Peyer's patch (tissue), 4 donors: Measurements from ENCODE around the gene OGT. TPM values are rescaled to one million over a fixed set of nuclear protein-coding genes. Genes with fewer than 3 reads are reported as not detected.
A peak's percentile ranks its signal among the peaks of the same experiment; 100 is the strongest.
"Not testable (repeated sequence)": the region's sequence is repeated elsewhere in the genome, so short reads cannot be mapped to it uniquely, and the experiment has no call there.

Experiments used
- DNase-seq, 3 donors: peaks; one replicate each; pipeline ENCODE4 v3.0.0-alpha.2; 2017 to 2019
- H3K27ac ChIP-seq, 4 donors: fragments of 200-600 bp; sonication (generic); one replicate each; pipeline ENCODE4 v1.5.1; 2016 to 2019
- H3K27me3 ChIP-seq, 2 donors: fragments of 200-600 bp; sonication (generic); one replicate each; pipeline ENCODE4 v1.5.1; 2019
- H3K36me3 ChIP-seq, 3 donors: fragments of 200-600 bp; sonication (generic); one replicate each; pipeline ENCODE4 v1.5.1; 2016 to 2019
- H3K4me1 ChIP-seq, 4 donors: fragments of 200-600 bp; sonication (generic); one replicate each; pipeline ENCODE4 v1.5.1; 2016 to 2019
- H3K4me3 ChIP-seq, 4 donors: fragments of 200-600 bp; sonication (generic); 1 replicate in 3 of 4; 2 replicates in 1 of 4; pipeline ENCODE4 v1.5.1; 2016 to 2019; ENCODE audit warnings: mild to moderate bottlenecking in 1 of 4
- H3K9me3 ChIP-seq, 4 donors: fragments of 200-600 bp; sonication (generic); one replicate each; pipeline ENCODE4 v1.5.1; 2016 to 2019; ENCODE audit warnings: mild to moderate bottlenecking in 1 of 4
- POLR2A ChIP-seq, 2 donors: fragments of 450-650 bp; IDR thresholded peaks; one replicate each; pipeline ENCODE4 v1.5.1; 2017; ENCODE audit warnings: antibody characterized with exemption in 2 of 2, mild to moderate bottlenecking in 2 of 2, moderate library complexity in 2 of 2
- total RNA-seq, 4 donors: library from RNA; depleted of rRNA; stranded (reverse); fragments of >200 nt; gene quantifications; one replicate each; pipeline ENCODE4 v1.1.0, GENCODE V29; 2016
- TF ChIP-seq, protein P1 (sequence below), 6 experiments: fragments of 450-650 bp in 4 of 6; fragments of 200-600 bp in 2 of 6; sonication (generic) in 1 of 6; IDR thresholded peaks; one replicate each; pipeline ENCODE4 v1.5.1; 2017 to 2019; ENCODE audit warnings: antibody characterized with exemption in 6 of 6, mild to moderate bottlenecking in 3 of 6, moderate library complexity in 1 of 6

Gene OGT
- total RNA-seq, 4 donors from 2014 or later: 118 to 297 (median 183) TPM

DNA sequence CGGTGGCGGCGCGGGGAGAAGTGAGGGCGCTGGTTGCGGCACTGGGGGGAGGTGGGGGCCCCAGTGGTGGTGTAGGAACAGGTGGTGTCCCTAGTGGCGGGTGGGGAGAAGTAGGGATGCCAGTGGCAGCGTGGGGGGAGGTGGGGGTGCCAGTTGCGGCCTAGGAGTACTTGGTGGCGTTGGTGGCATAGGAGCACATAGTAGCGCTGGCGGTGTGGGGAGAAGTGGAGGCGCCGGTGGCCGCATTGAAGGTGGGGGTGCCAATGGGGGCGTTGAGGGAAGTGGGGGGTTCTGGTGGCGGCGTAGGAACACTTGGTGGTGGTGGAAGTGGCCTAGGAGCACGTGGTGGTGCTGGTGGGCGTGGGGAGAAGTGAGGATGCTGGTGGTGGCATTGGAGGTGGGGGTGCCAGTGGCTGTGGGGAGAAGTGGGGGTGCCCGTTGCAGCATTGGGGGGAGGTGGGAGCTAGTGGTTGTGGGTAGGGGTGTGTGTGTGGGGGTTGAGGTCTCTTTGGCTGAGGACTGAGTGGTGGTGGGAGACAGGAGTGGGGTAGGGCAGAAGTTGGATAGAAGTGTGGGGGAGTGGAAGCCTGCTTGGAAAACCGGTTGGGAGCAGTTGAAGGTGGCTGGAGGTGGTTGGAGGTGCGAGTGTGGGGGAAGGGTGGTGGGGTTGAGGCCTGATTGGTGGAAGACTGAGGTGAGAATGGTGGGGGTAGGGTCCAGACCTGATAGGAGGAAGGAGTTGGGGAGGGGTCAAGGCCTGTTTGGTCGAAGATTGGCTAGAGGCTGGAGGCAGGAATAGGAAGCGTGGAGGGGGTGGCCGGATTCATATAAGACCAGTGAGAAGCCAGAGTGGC, 46.5 kb downstream of the OGT start:
- DNase-seq: no peak
- Histone ChIP-seq H3K4me3 (no peak overlapping the region), H3K27ac (no peak overlapping the region), H3K4me1 (no peaks in the 10 kb centered on the region), H3K36me3 (peaks cover 0 to 16% (median 0%) of the 10 kb centered on the region in 3 donors), H3K27me3 (no peaks in the 10 kb centered on the region), H3K9me3 (no peaks in the 10 kb centered on the region)
- TF ChIP-seq, protein P1, sequence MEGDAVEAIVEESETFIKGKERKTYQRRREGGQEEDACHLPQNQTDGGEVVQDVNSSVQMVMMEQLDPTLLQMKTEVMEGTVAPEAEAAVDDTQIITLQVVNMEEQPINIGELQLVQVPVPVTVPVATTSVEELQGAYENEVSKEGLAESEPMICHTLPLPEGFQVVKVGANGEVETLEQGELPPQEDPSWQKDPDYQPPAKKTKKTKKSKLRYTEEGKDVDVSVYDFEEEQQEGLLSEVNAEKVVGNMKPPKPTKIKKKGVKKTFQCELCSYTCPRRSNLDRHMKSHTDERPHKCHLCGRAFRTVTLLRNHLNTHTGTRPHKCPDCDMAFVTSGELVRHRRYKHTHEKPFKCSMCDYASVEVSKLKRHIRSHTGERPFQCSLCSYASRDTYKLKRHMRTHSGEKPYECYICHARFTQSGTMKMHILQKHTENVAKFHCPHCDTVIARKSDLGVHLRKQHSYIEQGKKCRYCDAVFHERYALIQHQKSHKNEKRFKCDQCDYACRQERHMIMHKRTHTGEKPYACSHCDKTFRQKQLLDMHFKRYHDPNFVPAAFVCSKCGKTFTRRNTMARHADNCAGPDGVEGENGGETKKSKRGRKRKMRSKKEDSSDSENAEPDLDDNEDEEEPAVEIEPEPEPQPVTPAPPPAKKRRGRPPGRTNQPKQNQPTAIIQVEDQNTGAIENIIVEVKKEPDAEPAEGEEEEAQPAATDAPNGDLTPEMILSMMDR (IDR thresholded peaks at IDR 0.05): no peak
- no peak for TF ChIP-seq POLR2A (IDR thresholded peaks at IDR 0.05)

DNA sequence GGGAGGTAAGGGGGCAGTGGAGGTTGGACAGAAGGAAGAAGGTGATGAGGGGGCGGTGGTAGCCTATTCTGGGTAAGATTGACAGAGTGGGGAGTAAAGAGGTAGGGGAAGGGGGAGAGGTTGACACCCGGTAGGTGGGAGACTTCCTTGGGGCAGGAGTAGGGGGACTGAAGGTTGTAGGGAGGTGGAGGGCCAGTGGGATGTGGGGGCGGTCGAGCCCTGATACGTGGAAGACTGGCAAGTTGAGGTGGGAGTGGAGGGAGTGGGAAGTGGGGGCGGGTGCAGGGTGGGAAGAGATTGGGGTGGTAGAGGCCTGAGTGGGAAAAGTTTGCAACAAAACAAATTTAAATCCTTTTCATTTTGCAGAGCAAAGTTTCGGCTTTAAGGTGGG, 47.1 kb downstream of the OGT start:
- peaks cover 0 to 10% (median 0%) of the 10 kb centered on the region in 3 donors for H3K36me3 ChIP-seq
- H3K27me3 ChIP-seq: no peaks in the 10 kb centered on the region
- H3K27ac ChIP-seq: no peak overlapping the region
- TF ChIP-seq POLR2A (IDR thresholded peaks at IDR 0.05): no peak
- TF ChIP-seq, protein P1 (IDR thresholded peaks at IDR 0.05): no peak
- no peaks in the 10 kb centered on the region for H3K4me1 ChIP-seq
- H3K9me3 ChIP-seq: no peaks in the 10 kb centered on the region
- no peak overlapping the region for H3K4me3 ChIP-seq
- DNase-seq: no peak

DNA sequence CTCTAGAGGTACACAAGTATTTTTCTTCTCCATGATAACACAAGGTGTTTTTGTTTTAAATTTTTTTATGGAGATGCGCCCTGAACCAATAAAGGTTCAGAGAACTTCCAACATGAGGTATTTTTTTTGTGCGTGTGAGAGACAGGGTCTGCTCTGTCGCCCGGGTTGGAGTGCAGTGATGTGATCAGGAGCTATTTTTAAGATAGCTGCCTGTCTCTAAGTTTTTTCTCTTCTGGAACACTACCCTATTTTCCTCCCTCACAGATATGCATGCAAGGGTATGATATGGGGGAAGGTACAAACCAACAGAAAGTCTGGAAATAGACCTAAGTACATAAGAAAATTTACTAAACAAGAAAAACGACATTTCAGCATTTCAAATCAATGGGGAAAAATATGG, 48.3 kb downstream of the OGT start:
- H3K4me1 ChIP-seq: no peaks in the 10 kb centered on the region
- no peak overlapping the region for H3K27ac ChIP-seq
- no peak overlapping the region for H3K4me3 ChIP-seq
- no peak for DNase-seq
- no peak for TF ChIP-seq POLR2A (IDR thresholded peaks at IDR 0.05)
- TF ChIP-seq, protein P1 (IDR thresholded peaks at IDR 0.05): no peak
- no peaks in the 10 kb centered on the region for H3K9me3 ChIP-seq
- H3K27me3 ChIP-seq: no peaks in the 10 kb centered on the region
- H3K36me3 ChIP-seq: peaks cover 0 to 4% (median 0%) of the 10 kb centered on the region in 3 donors

DNA sequence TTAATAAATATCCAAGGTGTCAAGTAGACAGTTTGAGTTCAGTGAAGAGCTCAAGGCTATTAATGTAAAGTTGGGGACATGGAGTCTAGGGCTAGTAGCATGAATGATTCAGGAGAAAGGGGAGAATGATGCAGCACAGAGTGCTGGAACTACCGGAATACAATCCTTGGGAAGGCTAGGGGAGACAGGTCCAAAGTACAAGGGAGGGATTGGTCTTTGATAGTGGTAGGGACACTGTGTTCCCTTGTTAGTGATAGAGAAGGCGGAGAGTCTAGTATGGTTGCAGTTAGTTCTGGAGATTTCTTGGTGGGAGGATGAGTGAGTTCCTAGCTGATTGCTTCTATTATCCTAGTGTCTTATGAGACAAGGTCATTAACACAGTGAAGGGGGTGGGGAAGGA, 54.0 kb downstream of the OGT start:
- H3K4me1 ChIP-seq: no peaks in the 10 kb centered on the region
- peak overlapping the region in 3 of 4 donors; percentile 27 to 80 (median 61) for H3K27ac ChIP-seq
- TF ChIP-seq POLR2A (IDR thresholded peaks at IDR 0.05): peak in 1 of 2 donors; percentile 18
- TF ChIP-seq, protein P1 (IDR thresholded peaks at IDR 0.05): no peak
- no peak overlapping the region for H3K4me3 ChIP-seq
- H3K36me3 ChIP-seq: peaks cover 0 to 2% (median 0%) of the 10 kb centered on the region in 3 donors
- H3K9me3 ChIP-seq: no peaks in the 10 kb centered on the region
- no peak for DNase-seq
- no peaks in the 10 kb centered on the region for H3K27me3 ChIP-seq

DNA sequence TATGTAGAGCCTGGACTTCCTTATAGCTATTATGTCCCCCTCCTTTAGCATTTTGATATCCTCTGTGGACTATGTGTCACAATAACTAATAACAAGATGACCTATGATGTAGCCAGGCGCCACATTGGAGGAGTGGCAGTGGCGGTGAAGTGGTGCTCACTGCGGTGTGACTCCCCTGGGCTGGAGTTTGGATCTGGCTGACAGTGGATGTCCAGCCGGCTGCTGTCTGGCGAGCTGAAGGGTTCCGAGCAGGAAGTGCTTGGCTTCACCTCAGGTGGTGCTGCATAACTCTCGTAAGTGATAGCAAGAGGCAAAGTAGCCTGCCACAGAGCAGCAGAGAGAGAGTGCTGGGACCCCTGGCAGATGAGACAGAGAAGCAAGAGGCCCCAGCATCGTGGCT, 60.3 kb downstream of the OGT start:
- not testable (repeated sequence) for H3K27ac ChIP-seq, H3K36me3 ChIP-seq, DNase-seq, H3K4me1 ChIP-seq, H3K27me3 ChIP-seq, H3K4me3 ChIP-seq, H3K9me3 ChIP-seq

DNA sequence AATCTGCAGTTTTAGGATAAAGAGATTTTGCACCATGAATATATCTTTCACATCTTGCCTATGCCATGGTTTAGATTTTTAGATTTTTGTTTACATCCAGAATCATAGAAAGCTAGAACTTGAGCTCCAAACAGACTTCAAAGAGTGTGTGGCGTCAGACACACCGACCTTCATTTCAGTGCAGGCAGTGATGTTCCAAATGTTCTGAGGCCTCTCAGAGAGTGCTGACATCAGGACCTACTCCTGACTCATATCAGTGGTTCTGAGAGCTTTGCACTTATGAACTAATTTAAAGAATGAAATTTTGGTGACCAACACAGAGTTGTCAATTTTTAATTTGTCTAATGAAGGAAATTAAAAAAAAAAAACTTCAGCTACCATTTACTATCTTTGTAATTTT, 67.1 kb downstream of the OGT start:
- no peak overlapping the region for H3K27ac ChIP-seq
- no peaks in the 10 kb centered on the region for H3K27me3 ChIP-seq
- no peaks in the 10 kb centered on the region for H3K4me1 ChIP-seq
- H3K9me3 ChIP-seq: no peaks in the 10 kb centered on the region
- DNase-seq: no peak
- no peak overlapping the region for H3K4me3 ChIP-seq
- peaks cover 0 to 35% (median 0%) of the 10 kb centered on the region in 3 donors for H3K36me3 ChIP-seq
- TF ChIP-seq, protein P1 (IDR thresholded peaks at IDR 0.05): no peak
